GM23248 (cell line): ENCODE data around the gene DTX1.

Experiments used
- EZH2 ChIP-seq: fragments of 200-600 bp; sonication (generic); IDR thresholded peaks from 2 replicates; pipeline ENCODE4 v1.6.1; 2018; ENCODE audit warnings: antibody characterized with exemption, mild to moderate bottlenecking; ENCODE audit not compliant: insufficient read depth, poor library complexity, severe bottlenecking
- EZH2phosphoT487 ChIP-seq: fragments of 200-600 bp; sonication (generic); IDR thresholded peaks from 2 replicates; pipeline ENCODE4 v1.6.1; 2018; ENCODE audit warnings: antibody characterized with exemption, moderate library complexity, mild to moderate bottlenecking, low read depth; ENCODE audit not compliant: insufficient read depth

DNA sequence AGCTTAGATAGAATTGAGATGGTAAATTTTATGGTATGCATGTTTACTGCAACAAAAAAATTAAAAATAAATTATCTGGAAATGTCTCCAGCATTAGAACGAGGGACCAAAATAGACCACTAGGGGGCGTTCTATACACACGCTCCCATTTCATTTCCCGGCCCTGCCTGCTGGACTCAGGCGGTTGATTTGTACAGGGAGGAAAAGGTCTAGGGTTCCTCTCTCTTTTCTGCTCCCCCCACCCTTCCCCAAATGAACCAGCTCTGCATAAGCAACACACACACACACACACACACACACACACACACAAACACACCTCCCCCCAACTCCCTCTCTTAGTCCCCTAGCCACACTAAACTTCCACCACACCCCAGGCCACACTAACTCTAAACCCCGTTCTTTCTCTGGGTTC, 7.8 kb upstream of the DTX1 start:
- TF ChIP-seq EZH2: no peak
- TF ChIP-seq EZH2phosphoT487: no peak
